Measurements from ENCODE around the gene SATB2.

- TF ChIP-seq CTCF (IDR thresholded peaks at IDR 0.05) (no peak), EP300 (IDR thresholded peaks at IDR 0.05) (no peak)
Observed at GRCh38 chr2:199460101-199460671, 2.4 kb upstream of the SATB2 start.

Measured in stomach (tissue), 4 donors.